Stimulated activated CD8-positive, alpha-beta memory T cell treated with anti-CD3 and anti-CD28 coated beads, Interleukin-7, amount 100 ng/mL, for 24 hours (primary cell): ENCODE data around the gene TBC1D2.
"Not testable (repeated sequence)": the region's sequence is repeated elsewhere in the genome, so short reads cannot be mapped to it uniquely, and the experiment has no call there.

Source experiments
- DNase-seq: peaks from one replicate; pipeline ENCODE4 v3.0.0-alpha.2; 2020; ENCODE audit warnings: low read depth

The TBC1D2 gene

DNA sequence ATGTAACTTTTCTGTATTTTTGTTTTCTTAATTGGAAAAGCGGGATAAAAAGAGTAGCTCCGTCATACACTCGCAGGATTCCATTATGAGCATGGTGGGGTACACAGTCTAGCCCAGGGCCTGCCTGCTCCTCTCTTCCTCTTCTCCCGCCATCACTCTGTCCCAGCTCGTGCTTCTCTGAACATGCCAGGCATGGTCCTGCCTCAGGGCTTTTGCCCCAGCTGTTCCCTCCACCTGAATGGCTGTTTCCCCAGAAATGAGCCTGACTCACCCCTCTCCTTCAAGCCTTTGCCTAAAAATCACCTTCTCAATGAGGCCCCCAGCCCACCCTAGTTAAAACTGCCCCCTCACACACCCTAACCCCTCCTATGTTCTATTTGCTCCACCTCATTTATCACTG, 67.5 kb downstream of the TBC1D2 start:
- DNase-seq: no peak

DNA sequence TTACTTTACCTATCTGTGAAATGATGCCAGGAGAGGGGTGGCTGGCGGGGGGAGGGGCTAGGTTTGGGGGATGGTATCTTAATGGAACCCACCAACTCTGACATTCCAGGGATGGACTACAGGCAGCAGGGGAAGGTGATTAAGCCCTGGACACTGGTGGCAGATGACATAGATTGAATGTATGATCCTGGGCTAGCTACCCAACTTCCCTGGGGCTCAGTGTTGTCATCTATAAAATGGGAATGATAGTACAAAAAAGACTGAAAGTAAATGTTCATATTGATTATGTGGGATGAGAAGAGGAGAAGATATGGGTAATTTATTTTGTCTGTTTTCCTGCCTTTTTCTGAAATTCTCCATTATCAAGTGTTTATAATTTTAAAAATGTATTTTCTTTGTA, 69.2 kb downstream of the TBC1D2 start:
- DNase-seq: no peak

DNA sequence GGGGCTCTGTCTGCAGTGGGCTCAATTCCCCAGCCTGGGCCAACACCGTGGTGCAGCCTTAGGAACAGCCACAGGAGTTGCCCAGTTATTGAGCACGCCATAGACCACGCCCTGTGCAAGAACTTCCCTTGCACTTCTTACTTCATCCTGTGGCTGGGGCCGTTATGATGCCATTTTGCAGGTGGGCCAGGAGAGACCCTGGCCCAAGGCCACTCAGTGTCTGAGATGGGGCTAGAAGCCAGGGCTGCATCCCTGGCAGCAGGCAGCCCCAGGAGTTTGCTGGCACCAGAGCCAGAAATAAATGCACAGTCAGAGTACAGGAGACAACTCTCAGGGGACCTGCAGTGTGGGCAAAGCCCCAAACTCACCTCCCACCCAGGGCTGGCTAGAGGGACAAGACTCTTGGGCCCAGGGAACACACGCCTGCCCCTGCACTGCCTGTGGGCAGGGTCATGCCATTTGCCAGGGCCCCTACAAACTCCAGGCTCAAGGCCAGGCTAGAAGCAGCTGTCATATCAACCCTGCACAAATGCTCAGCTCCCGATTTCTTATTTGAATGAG, 69.8 kb downstream of the TBC1D2 start:
- DNase-seq: no peak

DNA sequence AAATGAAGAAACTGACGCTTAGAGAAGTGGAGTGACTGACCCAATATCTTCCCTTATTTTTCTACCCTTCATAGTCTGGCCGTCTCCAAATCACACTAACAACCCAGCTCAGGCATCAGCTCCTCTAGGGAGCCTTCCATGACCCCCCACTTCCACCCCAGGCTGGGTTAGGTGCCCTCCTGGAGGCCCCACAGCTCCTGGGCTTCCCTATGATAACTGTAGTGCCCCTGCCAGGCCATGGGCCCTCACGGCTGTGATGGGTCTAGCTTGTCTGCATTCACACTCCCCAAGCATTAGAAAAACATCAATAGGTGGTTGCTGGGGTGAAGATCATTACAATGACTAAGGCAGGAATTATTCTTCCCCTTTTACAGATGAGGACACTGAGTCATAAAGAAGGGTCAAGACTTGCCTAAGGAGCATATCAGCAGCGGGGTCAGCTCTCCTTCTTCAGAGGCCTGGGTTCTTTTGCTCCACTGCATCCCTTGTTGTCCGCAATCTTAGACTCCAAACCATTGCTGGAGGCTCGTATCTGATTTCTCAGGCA, 70.4 kb downstream of the TBC1D2 start:
- no peak for DNase-seq

DNA sequence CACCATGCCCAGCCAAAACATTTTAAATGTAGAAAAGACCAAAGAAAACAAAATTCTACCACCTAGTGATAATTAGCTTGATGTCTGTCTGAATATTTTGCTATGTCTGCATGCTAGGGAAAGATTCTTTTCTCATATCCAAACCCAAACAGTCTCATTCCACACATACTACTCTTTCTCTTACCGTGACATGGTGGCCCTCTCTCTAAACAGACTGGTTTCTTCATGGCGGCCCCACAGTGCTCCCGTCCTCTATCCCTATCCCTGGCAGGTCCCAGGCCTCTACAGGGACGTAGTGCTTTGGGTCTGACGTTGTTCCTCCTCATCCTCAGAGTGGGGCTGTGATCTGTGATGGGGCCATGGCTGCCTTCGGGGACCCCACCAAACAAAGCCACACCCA, 71.1 kb downstream of the TBC1D2 start:
- no peak for DNase-seq

DNA sequence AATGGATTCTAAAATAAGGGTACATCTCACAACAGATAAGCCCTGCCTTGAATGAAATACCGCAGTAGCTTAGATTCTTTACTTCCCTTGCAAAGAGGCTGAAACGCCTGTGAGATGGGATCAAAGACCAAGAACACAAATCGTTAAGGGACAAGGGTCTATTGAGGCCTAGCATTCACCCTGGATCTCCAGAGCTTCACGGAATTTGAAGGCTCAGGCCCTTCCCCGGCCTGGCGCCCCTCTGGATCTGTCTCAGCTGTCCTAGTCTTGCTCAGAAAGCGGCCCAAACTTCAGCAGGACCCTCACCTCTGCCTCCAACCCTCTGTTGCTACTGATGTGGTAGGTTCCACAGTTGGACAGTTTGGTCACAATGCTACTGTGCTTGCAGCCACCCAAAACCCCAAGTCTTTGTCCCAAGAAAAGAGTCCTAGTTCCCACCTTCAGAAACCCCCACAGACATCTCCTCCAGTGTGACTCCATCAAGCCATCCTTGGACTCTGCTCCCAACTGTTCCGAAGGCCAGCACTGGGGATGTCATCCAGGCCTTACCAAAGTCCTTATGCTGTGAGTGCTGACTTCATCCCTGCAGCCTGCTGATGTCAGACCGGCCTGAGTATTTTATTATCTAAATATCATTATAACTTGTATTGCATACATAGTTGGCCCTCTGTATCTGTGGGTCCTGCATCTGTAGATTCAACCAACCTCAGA, 72.4 kb downstream of the TBC1D2 start:
- DNase-seq: no peak

DNA sequence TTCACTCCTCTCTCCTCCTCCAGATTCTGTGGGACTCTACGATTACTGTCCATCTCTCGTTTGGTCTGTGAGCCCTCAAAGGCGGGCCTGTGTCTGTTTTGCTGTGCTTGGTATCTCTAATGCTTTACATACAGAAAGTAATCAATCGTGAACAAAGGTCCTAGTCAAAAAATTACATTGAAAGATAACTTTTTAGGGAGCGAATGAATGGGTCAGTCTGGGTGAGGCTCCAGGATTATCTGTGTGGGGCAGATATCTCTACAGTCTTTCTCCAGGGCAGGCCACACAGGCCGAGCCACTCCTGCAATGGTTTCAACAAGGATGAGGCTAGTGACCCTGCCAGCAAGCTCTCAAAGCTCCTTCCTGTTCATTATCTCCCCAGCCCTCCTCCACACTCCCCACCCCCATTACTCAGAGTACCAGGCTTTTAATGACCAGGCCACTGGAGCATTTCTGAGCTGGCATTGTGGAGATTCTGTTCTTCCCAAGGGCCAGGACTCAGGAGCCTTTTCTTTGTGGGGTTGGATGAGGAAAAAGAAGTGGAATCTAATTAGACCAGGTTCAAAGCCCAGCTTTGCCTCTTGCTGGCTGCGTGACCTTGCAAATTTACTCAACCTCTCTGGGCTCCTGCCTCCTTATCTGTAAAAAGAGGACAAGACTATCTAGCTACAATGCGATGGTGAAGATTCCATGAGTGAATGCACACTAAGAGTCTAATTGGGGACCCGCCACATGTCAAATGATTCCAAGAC, 73.2 kb downstream of the TBC1D2 start:
- no peak for DNase-seq

DNA sequence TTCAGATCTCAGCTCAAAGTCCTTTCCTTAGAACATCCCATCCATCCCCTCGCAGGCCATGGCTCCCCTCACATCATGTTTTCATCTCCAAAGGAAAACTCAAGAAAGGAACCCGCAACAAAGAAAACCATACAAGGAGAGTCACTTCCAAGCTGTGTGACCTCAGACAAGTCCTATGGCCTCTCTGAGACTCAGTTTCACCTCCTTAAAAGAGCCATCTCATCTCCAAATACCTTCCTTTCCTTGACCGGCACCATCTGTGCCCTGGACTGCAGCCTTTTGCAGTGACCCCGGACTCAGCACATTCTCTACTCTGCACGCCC, 73.7 kb downstream of the TBC1D2 start:
- DNase-seq: no peak

DNA sequence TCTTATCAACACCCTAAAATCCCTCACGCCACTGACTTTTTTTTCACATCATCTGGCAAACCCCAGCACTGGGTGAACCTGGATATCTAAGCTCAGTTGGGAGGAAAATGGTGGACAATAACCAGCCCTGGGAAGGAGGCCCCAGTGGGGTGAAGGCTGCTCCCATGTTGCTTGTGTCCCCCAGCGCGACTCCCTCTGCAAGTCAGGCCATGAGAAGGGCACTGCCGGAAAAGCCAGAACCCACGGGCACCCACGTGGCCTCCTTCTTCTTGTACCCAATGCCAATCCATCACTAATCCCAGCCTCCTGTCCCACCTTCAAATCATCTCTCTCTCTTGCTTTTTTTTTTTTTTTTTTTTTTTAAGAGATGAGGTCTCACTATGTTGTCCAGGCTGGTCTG, 74.5 kb downstream of the TBC1D2 start:
- DNase-seq: no peak

DNA sequence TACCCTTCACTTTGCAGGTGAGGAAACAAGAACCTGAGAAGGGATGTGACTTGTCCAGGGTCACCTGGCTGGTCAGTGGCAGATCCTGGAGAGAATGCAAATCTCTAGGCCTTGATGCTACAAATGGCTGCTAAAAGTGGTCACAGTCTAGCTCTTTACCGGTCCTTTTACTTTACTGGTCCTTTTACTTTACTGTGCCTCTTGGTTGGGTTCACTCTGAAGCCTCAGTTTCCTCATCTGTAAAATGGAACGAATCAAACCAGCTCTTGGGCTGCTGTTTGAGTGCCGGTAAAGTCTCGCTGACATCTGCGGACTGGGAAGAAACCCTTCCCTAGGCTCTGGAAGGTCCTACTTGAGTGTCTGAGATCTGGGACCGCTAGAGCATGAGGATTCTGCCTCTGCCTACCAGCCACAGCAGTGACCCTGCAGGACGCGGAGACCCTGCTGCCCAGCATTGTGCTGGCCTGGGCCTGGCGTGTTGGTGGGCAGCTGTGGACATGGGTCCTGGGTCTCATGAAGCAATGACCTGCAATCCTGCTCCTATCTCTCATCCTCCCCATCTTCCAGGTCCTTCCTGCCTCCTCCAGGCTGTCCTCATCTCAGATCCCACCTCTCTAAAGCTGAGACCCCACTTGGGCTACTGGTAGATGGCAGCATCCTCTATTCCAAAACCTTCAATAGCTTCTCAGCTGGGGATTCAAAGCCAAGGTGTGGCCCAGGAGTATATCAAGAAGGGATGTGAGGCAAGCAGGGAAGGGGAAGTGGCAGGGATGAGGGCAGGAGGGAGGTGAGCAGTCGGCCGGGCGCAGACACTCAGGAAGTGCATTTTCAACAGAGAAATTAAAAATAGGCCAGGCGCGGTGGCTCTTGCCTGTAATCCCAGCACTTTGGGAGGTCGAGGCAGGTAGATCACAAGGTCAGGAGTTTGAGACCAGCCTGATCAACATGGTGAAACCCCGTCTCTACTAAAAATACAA, 76.3 kb downstream of the TBC1D2 start:
- no peak for DNase-seq

DNA sequence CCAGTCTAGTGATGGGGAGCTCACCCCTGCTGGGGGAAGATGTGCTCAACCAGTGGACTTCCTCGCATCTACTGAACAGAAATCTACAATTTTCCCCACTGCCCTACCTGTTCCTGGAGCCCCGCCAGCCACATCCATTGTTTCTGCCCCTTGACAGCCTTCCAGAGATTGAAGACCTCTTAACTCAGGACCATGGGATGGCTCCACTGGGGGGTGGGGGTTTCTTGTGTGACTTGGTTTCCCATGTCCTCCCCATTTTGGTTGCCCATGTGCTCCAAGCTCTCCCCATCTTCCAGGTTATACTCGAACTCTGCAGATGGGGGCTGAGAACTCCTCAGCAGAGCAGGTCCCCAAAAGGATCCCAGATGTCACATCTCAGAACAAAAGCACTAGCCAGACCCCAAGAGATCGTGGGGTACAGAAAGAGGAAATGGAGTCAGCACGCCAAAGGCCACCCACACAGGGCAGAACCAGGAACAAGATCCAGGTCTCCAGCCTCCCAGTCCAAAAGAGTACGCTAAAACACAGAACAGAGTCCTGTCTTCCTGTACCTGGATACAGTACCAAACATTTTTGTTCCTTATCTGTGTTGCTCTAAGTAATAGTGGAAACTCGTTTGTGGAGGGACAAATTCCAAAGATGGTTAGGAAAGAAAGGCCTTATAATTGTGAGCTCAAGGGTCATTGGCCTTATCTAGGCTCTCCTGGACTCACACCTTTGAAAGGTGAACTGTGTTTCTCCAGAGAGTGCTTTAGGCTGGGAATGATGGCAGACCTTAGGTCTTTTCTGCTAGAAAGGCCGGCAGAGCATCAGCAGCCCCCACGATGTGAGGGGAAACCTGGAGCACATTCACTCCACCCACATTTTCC, 78.8 kb downstream of the TBC1D2 start:
- no peak for DNase-seq

DNA sequence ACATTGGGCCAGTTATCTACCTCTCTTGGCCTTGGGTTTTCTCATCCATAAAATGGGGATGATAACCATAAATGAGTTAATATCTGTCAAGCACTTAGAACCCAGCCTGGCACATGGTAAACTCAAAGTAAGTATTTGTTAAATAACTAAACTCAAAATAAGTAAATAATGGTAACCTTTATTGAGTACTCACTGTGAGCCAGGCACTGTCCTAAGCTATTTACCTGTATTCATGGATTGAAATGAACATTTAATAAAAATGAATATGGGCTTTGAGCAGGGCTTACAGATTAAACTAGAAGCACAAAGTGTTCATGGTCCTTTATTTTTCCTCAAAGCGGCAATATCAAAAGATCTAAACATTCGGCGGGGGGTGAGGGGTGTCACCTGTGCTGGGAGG, 79.7 kb downstream of the TBC1D2 start:
- DNase-seq: no peak

DNA sequence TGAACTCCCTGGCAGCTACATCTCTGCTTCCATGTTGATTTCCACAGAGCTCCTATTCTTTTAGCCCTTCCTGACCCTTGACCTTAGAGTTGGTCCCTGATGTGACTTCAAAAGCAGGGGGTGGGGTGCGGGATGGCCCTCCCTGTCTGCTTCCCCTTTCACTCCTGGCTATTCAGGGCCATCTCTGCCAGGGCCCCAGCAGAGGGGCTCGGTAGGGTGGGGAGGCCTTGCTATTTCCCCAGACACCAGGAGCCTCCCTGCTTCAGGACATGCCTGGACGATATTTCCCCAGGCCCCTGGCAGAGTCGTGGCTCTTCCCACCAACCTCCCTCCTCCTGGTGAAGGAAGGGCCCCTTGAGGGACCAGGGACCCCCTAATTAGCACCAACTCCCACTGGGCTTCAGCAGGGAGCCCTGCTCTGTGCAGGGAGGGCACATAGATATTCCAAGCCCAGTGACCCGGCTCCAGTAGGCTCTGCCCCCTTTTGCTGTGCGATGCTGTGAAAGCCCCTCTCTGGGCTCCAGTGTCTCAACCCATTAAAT, 80.3 kb downstream of the TBC1D2 start:
- DNase-seq: no peak

DNA sequence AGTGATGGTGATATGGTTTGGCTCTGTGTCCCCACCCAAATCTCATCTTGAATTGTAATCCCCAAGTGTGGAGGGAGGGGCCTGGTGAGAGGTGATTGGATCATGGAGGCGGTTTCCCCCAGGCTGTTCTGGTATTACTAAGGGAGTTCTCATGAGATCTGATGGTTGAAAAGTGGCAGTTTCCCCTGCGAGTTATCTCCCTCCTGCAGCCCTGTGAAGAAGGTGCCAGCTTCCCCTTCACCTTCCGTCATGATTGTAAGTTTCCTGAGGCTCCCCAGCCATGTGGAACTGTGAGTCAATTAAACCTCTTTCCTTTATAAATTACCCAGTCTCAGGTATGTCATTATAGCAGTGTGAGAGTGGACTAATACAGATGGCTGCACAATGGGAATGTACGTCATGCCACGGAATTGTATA, 80.9 kb downstream of the TBC1D2 start:
- DNase-seq: not testable (repeated sequence)

DNA sequence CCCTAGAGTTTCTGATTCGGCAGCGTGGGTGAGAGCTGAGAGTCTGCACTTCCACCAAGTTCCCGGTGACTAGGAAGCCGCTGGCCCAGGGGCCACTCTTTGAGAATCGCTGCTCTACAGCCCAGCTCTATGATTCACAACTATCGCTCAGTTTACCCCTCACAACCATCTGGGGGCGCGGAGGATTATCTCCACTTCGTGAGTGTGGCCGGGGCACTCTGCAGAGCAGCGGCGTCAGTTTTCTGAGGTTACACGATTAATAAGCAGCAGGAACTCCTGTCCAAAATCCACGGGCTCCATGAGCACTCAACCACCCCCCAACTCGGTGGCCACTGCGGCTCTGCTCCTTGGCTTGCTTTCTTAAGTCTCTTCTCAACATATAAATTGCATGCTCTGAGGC, 82.3 kb downstream of the TBC1D2 start:
- no peak for DNase-seq

DNA sequence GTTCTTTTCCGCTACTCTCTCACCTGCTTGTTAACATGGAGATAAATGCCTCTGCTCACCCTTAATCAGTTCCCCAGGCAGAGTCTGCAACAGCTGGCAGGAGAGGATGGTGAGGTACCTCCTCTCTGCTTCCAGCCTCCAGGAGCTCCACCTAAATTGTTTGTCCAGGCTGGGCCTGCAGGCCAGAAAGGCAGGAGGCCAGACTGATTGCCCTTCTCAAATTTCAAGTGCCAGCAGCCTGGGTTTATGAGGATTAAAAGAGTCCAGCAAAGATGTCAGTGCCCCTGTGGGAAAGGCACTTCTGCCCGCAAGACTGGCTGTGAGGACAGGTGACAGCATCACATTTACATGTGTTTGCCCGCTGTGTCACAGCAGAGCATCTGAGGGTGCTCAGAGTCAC, 82.8 kb downstream of the TBC1D2 start:
- no peak for DNase-seq

DNA sequence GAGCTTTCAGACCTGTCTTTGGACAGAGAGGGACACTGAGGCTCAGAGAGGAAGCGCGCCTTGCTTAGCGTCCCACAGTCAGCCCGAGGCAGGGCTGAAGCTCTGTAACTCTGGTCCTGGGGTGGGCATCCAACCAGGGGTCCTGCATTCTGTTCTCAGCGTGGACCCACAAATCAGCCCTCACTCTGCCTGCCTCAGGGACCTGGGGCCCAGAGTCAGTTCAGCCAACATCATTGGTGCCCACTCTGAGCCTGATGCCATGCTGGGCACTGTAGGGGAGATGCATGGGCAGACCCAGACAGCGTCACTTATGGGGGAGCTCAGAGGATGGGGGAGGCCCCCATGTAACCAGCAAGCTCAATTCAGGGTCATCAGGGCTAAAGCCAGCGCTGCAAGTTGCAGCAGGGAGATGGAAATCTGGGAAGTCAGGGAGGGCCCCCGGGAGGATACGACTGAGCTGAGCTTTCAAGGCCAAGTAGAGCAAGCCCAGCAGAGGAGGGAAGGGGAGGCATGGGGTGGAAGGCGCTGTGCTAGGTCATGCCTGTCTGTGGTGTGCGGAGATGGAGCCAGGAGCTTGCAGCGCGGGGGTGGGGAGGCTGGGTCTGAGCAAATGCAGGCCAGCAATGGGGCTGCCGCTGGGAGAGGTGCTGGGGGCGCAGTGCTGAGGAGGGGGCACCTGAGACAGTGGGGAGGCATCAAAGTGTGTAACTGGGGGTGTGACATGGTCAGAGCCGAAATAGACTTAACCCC, 84.1 kb downstream of the TBC1D2 start:
- DNase-seq: no peak

DNA sequence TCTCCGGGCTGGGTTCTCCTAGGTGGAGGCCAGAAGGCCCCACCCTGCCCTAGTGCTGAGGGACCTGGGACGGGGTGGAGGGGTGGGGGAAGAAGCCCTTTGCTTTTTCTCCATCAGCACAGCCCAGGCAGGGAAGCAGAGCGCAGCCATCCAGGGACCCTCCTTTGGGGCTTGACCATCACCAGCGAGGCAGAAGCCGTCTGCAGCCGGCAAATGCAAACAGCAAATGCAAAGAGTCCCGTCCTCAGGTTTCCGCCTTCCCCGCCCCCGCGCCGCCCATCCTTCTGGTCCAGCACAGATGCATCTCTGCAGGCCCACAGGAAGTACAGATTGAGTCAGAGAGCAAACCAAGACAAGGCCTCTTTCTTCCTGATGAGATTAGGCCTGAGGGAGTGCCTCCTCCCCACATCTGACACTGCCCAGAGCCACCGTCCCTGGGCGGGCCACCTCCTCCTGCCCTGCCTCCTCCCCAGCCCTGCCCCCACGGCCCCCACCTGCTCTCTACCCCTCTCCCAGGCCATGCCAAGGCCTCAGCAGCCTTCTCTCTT, 86.4 kb downstream of the TBC1D2 start:
- no peak for DNase-seq

DNA sequence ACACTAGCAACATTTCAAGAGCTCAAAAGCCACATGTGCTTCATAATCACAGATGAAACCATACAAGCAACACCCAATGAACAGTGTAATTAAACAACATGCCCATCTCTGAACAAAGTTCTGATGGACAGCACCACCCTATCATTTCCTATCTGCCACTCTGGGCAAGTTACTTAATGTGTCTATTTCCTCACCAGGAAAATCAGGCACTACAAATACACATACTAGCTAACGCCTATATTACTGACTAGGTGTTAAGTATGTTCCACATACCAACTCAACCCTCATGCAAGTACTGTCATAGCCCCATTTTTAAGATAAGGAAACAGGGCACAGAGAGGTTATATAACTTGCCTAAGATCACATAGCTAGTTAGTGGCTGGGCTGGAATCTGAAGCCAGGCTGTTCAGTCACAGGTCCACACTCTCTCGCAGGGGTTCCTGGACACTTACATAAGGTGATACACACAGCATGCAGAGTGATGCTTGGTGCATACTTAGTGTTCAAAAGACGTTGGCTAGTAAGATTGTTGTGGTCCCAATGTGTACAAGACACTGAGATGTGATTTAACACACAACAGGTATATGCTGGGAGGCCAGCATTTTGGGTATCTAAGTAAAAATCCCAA, 87.2 kb downstream of the TBC1D2 start:
- no peak for DNase-seq
